ENCODE measurements around the gene GET4. TPM values are rescaled to one million over a fixed set of nuclear protein-coding genes. Genes with fewer than 3 reads are reported as not detected.

Gene GET4
- total and polyA plus RNA-seq, 4 donors = 19.5 to 34.7 (median 27.3) TPM

DNA sequence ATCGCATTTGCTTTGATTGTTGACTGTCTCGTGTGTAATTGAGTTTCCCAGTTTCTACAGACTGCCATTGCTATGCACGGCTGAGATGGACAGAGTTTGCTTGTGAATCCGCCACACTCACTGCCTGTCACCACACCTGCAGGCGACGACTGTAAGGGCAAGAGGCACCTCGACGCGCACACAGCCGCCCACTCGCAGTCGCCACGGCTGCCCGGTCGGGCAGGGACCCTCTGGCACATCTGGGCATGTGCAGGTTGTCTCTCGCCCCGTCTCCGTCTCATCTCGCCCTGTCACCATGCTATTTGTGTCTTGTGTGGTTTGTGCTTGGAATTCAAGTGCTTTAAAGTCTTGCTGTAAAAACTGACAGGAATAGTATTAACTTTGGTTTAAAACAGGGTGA, 26.6 kb upstream of the GET4 start (continued):
- TF ChIP-seq, protein P1, sequence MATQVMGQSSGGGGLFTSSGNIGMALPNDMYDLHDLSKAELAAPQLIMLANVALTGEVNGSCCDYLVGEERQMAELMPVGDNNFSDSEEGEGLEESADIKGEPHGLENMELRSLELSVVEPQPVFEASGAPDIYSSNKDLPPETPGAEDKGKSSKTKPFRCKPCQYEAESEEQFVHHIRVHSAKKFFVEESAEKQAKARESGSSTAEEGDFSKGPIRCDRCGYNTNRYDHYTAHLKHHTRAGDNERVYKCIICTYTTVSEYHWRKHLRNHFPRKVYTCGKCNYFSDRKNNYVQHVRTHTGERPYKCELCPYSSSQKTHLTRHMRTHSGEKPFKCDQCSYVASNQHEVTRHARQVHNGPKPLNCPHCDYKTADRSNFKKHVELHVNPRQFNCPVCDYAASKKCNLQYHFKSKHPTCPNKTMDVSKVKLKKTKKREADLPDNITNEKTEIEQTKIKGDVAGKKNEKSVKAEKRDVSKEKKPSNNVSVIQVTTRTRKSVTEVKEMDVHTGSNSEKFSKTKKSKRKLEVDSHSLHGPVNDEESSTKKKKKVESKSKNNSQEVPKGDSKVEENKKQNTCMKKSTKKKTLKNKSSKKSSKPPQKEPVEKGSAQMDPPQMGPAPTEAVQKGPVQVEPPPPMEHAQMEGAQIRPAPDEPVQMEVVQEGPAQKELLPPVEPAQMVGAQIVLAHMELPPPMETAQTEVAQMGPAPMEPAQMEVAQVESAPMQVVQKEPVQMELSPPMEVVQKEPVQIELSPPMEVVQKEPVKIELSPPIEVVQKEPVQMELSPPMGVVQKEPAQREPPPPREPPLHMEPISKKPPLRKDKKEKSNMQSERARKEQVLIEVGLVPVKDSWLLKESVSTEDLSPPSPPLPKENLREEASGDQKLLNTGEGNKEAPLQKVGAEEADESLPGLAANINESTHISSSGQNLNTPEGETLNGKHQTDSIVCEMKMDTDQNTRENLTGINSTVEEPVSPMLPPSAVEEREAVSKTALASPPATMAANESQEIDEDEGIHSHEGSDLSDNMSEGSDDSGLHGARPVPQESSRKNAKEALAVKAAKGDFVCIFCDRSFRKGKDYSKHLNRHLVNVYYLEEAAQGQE (IDR thresholded peaks at IDR 0.05) = no peak
- TF ChIP-seq, protein P2, sequence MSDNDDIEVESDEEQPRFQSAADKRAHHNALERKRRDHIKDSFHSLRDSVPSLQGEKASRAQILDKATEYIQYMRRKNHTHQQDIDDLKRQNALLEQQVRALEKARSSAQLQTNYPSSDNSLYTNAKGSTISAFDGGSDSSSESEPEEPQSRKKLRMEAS (IDR thresholded peaks at IDR 0.05) = no peak

DNA sequence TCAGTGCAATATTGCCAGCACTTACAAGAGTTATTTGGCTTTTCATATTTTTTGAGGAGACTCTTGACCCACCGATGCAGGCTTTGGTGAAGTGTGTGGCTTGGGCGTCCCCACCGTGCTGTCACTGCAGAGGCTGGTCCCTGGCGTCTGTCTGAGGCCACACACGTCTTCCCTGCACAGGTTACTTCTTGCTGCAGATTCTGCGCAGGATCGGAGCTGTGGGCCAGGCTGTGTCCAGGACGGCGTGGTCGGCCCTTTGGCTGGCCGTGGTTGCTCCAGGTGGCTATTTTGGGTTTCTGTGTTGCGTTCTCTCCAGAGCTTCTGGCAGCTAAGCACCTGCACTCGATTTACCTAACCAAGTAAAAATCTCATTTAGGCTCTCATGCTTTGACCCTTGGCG, 25.1 kb upstream of the GET4 start:
- Histone ChIP-seq H3K9ac (ENCODE audit: low read depth in 1 of 2, low read length in 2 of 2) (no peak overlapping the region), H3K27ac (ENCODE audit: low read depth in 1 of 2, low read length in 2 of 2) (no peak overlapping the region), H3K9me3 (ENCODE audit: control insufficient read depth in 4 of 4, low read length in 3 of 4) (no peaks in the 10 kb centered on the region), H3K4me3 (ENCODE audit: low read depth in 1 of 3, low read length in 3 of 3) (no peak overlapping the region), H3K36me3 (ENCODE audit: control insufficient read depth in 4 of 4, insufficient read depth in 3 of 4, low read depth in 1 of 4, low read length in 3 of 4) (peaks cover 12 to 46% (median 31%) of the 10 kb centered on the region in 4 donors), H3K27me3 (ENCODE audit: control insufficient read depth in 4 of 4, insufficient read depth in 4 of 4, low read length in 3 of 4) (no peaks in the 10 kb centered on the region), H3K4me1 (ENCODE audit: control insufficient read depth in 4 of 4, insufficient read depth in 4 of 4, low read length in 3 of 4) (peaks cover 0 to 13% (median 7%) of the 10 kb centered on the region in 4 donors)
- no peak for DNase-seq (ENCODE audit: low spot score)
- TF ChIP-seq, protein P3, sequence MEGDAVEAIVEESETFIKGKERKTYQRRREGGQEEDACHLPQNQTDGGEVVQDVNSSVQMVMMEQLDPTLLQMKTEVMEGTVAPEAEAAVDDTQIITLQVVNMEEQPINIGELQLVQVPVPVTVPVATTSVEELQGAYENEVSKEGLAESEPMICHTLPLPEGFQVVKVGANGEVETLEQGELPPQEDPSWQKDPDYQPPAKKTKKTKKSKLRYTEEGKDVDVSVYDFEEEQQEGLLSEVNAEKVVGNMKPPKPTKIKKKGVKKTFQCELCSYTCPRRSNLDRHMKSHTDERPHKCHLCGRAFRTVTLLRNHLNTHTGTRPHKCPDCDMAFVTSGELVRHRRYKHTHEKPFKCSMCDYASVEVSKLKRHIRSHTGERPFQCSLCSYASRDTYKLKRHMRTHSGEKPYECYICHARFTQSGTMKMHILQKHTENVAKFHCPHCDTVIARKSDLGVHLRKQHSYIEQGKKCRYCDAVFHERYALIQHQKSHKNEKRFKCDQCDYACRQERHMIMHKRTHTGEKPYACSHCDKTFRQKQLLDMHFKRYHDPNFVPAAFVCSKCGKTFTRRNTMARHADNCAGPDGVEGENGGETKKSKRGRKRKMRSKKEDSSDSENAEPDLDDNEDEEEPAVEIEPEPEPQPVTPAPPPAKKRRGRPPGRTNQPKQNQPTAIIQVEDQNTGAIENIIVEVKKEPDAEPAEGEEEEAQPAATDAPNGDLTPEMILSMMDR (IDR thresholded peaks at IDR 0.05; ENCODE audit: low read depth, low read length, missing input control) = no peak
- TF ChIP-seq, protein P1 (IDR thresholded peaks at IDR 0.05) = no peak
- no peak for TF ChIP-seq YY1 (IDR thresholded peaks at IDR 0.05)
- no peak for TF ChIP-seq TAF1 (conservative IDR thresholded peaks at IDR 0.05)
- TF ChIP-seq RAD21 (IDR thresholded peaks at IDR 0.05) = no peak
- TF ChIP-seq, protein P4, sequence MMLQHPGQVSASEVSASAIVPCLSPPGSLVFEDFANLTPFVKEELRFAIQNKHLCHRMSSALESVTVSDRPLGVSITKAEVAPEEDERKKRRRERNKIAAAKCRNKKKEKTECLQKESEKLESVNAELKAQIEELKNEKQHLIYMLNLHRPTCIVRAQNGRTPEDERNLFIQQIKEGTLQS (IDR thresholded peaks at IDR 0.05) = no peak
- TF ChIP-seq, protein P2 (IDR thresholded peaks at IDR 0.05) = no peak
- no peak for TF ChIP-seq HNF4G (IDR thresholded peaks at IDR 0.05)
- no peak for TF ChIP-seq RXRA (IDR thresholded peaks at IDR 0.05)
- TF ChIP-seq SP1 (IDR thresholded peaks at IDR 0.05) = no peak
- WGBS = 91% methylated on average over 14 of the region's 14 CpGs
